Renal pelvis (tissue), 4 donors: ENCODE measurements around the gene ITIH2. TPM values are rescaled to one million over a fixed set of nuclear protein-coding genes. Genes with fewer than 3 reads are reported as not detected.

Experiments used
- DNase-seq: peaks from one replicate; pipeline ENCODE4 v3.0.0-alpha.2; 2013
- polyA plus RNA-seq, 3 donors: library from polyadenylated mRNA; unstranded; fragments of 120-200 nt; gene quantifications; one replicate each; pipeline ENCODE4 v1.2.1, GENCODE V29; 2013; ENCODE audit not compliant: insufficient read length in 3 of 3

Gene ITIH2
- polyA plus RNA-seq, 3 donors = 0.29 to 0.49 (median 0.30) TPM

GRCh38 chr10:7794251-7795026 is 91.3 kb downstream of the ITIH2 start:
- DNase-seq = no peak

- DNase-seq = no peak
Observed at GRCh38 chr10:7795605-7796004, 92.5 kb downstream of the ITIH2 start.

- no peak for DNase-seq
Observed at GRCh38 chr10:7797582-7797981, 94.5 kb downstream of the ITIH2 start.

Other genes with a start within 250 kb of the ITIH2 start
- 10 to 100 TPM; 20.0 to 29.0 (median 28.1) TPM for gene ITIH5, start 36.4 kb upstream of the ITIH2 start, polyA plus RNA-seq
- 10 to 100 TPM; 17.4 to 23.7 (median 18.6) TPM for gene KIN, start 84.7 kb downstream of the ITIH2 start, polyA plus RNA-seq
- gene ATP5F1C, start 84.9 kb downstream of the ITIH2 start, polyA plus RNA-seq = 100 to 1,000 TPM; 364 to 413 (median 400) TPM
- gene TAF3, start 115.2 kb downstream of the ITIH2 start, polyA plus RNA-seq = 10 to 100 TPM; 11.2 to 12.2 (median 11.3) TPM